Gastroesophageal sphincter (tissue), 4 donors: ENCODE measurements around the gene ATMIN. TPM values are rescaled to one million over a fixed set of nuclear protein-coding genes. Genes with fewer than 3 reads are reported as not detected.

Source experiments
- ATAC-seq: fragments of 150-250 bp; one replicate; pipeline ENCODE4 v1.9.1; 2016; ENCODE audit warnings: mild to moderate bottlenecking, moderate library complexity
- H3K27ac ChIP-seq, 4 donors: fragments of 200-600 bp; sonication (generic) in 3 of 4; 1 replicate in 3 of 4; 2 replicates in 1 of 4; pipeline ENCODE4 v1.5.1; 2016 to 2019
- H3K27me3 ChIP-seq: fragments of 200-600 bp; sonication (generic); one replicate; pipeline ENCODE4 v1.5.1; 2019
- H3K36me3 ChIP-seq, 2 donors: fragments of 200-600 bp; sonication (generic); one replicate each; pipeline ENCODE4 v1.5.1; 2019; ENCODE audit warnings: control low read depth in 1 of 2
- H3K4me1 ChIP-seq, 3 donors: fragments of 200-600 bp; sonication (generic); 1 replicate in 2 of 3; 2 replicates in 1 of 3; pipeline ENCODE4 v1.5.1; 2016 to 2019; ENCODE audit warnings: control low read depth in 2 of 3
- H3K4me3 ChIP-seq, 2 donors: fragments of 200-600 bp; sonication (generic); one replicate each; pipeline ENCODE4 v1.5.1; 2019; ENCODE audit warnings: mild to moderate bottlenecking in 1 of 2, moderate library complexity in 1 of 2
- H3K9me3 ChIP-seq, 3 donors: fragments of 200-600 bp; sonication (generic); one replicate each; pipeline ENCODE4 v1.5.1; 2017 to 2019; ENCODE audit warnings: control low read depth in 2 of 3
- CTCF ChIP-seq, 4 experiments: fragments of 200-600 bp in 2 of 4; fragments of 450-650 bp in 2 of 4; sonication (generic) in 1 of 4; IDR thresholded peaks; one replicate each; pipeline ENCODE4 v1.5.1; 2017 to 2019; ENCODE audit warnings: antibody characterized with exemption in 4 of 4, mild to moderate bottlenecking in 2 of 4, moderate library complexity in 2 of 4
- EP300 ChIP-seq: sonication (generic); formaldehyde crosslinking; IDR thresholded peaks from one replicate; pipeline ENCODE4 v1.6.1; 2017; ENCODE audit warnings: antibody characterized with exemption, mild to moderate bottlenecking
- POLR2A ChIP-seq, 2 donors: fragments of 450-650 bp; IDR thresholded peaks; one replicate each; pipeline ENCODE4 v1.6.1; 2017; ENCODE audit warnings: antibody characterized with exemption in 2 of 2, mild to moderate bottlenecking in 2 of 2, moderate library complexity in 1 of 2
- POLR2AphosphoS5 ChIP-seq: sonication (generic); formaldehyde crosslinking; IDR thresholded peaks from one replicate; pipeline ENCODE4 v1.6.1; 2017; ENCODE audit warnings: antibody characterized with exemption
- WGBS, 2 donors: methylation state at CpG; one replicate each; pipeline ENCODE4 v1.1.5; 2018; ENCODE audit warnings: low coverage in 1 of 2; 5-methylcytosine and 5-hydroxymethylcytosine counted together
- small RNA-seq, 4 donors: library from RNA; depleted of rRNA; stranded (forward); fragments of <200 nt; gene quantifications; one replicate each; pipeline ENCODE3, GENCODE V24; 2016
- total RNA-seq, 4 donors: library from RNA; depleted of rRNA; stranded (reverse); fragments of >200 nt; gene quantifications; one replicate each; pipeline ENCODE4 v1.1.0, GENCODE V29; 2016

Gene ATMIN
- total RNA-seq, 4 donors from 2014 or later, result 31.2 to 37.3 (median 35.0) TPM

- no peaks in the 10 kb centered on the region for H3K9me3 ChIP-seq
- H3K36me3 ChIP-seq, result no peaks in the 10 kb centered on the region
- peak within 1 kb of the TSS; percentile 52 to 90 (median 84) for H3K27ac ChIP-seq
- peak; percentile 100 for ATAC-seq
- no peaks in the 10 kb centered on the region for H3K27me3 ChIP-seq
- TF ChIP-seq CTCF (IDR thresholded peaks at IDR 0.05) (no peak), POLR2A (IDR thresholded peaks at IDR 0.05) (peak; percentile 29 to 36), POLR2AphosphoS5 (peak; percentile 51)
- peak within 1 kb of the TSS; percentile 84 for H3K4me3 ChIP-seq
- WGBS, 2 donors, result 0% methylated on average over 7 to 9 of the region's 83 CpGs
- peaks cover 0 to 16% (median 0%) of the 10 kb centered on the region in 3 donors for H3K4me1 ChIP-seq
Measured at GRCh38 chr16:81095953-81096714, 60.5 kb downstream of the ATMIN start, which contains the start of gene GCSH. TSS of gene GCSH (minus strand) at chr16:81096395. CDS start at chr16:81096278, 117 bp downstream.

GRCh38 chr16:81096715-81097208 lies 61.1 kb downstream of the ATMIN start:
- WGBS, 2 donors, result 39 to 40% methylated on average over 5 to 6 of the region's 8 CpGs
- peak overlapping the region in 1 of 2 donors; percentile 84 for H3K4me3 ChIP-seq
- no peaks in the 10 kb centered on the region for H3K36me3 ChIP-seq
- no peak for ATAC-seq
- TF ChIP-seq POLR2A (IDR thresholded peaks at IDR 0.05), result no peak
- TF ChIP-seq EP300, result no peak
- no peak for TF ChIP-seq CTCF (IDR thresholded peaks at IDR 0.05)
- no peak for TF ChIP-seq POLR2AphosphoS5
- H3K9me3 ChIP-seq, result no peaks in the 10 kb centered on the region
- H3K27me3 ChIP-seq, result no peaks in the 10 kb centered on the region
- peak overlapping the region in 3 of 4 donors; percentile 73 to 90 (median 84) for H3K27ac ChIP-seq
- H3K4me1 ChIP-seq, result peaks cover 0 to 16% (median 0%) of the 10 kb centered on the region in 3 donors

Small RNA genes within 50 kb of the gene (small RNA-seq; reads per million reads assigned to genes)
- 0 reads per million in 4 donors for gene AC092718.3

Other genes with a start within 250 kb of the ATMIN start
- gene CDYL2, start 231.2 kb upstream of the ATMIN start, total RNA-seq, result 10 to 100 TPM in 1 of 4 donors, 1 to 10 TPM in 2, under 1 TPM in 1; 0.78 to 11.7 (median 3.2) TPM
- 10 to 100 TPM; 13.7 to 64.0 (median 38.2) TPM for gene CMC2, start 29.0 kb upstream of the ATMIN start, total RNA-seq
- gene CENPN, start 28.6 kb upstream of the ATMIN start, total RNA-seq, result 1 to 10 TPM; 4.3 to 8.4 (median 6.5) TPM
- gene C16orf46, start 41.4 kb downstream of the ATMIN start, total RNA-seq, result 1 to 10 TPM in 1 of 4 donors, under 1 TPM in 2, not detected in 1; 0.42 to 3.9 (median 0.62) TPM
- 10 to 100 TPM; 11.8 to 22.4 (median 12.8) TPM for gene GCSH, start 60.6 kb downstream of the ATMIN start, total RNA-seq
- gene BCO1, start 202.8 kb downstream of the ATMIN start, total RNA-seq, result under 1 TPM in 2 of 4 donors, not detected in 2; 0.12 to 0.27 TPM